Stimulated activated CD4-positive, alpha-beta T cell treated with anti-CD3 and anti-CD28 coated beads, Interleukin-1b, Interleukin-23, amount 100 ng/mL, for 4 hours (primary cell): ENCODE data around the gene SMU1.
"Not testable (repeated sequence)": the region's sequence is repeated elsewhere in the genome, so short reads cannot be mapped to it uniquely, and the experiment has no call there.

Experiments used
- DNase-seq, 2 donors: peaks; one replicate each; pipeline ENCODE4 v3.0.0-alpha.2; 2020; ENCODE audit warnings: low read depth in 2 of 2

Gene SMU1

GRCh38 chr9:33013962-33014664 lies 62.4 kb downstream of the SMU1 start:
- DNase-seq, result no peak

DNA sequence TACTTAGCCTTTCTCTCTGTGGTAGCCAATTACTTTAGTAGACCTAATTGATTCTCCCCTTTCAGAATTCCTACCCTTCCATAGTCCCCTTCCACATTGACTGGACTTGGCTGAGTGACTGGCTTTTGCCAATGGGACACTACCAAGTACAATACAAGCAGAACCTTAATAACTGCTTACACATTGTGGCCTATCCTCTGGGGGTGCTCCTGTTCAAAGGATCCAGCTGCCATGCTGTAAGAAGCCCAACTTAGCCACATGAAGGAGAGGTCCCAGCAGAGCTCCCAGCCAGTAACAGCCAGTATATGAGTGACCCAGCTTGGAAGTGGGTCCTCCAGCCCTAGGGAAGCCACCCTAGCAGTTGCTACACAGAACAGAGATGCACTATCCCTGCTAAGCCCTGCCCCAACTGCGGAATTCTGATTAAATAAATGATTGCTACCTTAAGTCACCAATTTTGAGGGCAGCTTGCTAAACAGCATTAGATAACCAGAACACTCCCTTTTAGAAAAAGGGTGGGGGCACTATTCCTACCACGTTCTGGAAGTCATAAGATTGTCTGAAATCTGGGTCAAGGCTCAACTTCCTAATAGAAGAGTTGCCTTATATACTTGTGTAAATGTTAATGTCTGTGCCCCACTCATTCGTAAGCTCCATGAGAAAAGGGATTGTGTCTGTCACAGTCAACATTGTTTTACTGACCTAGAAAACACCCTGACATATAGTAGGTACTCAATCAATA lies 64.0 kb downstream of the SMU1 start:
- no peak for DNase-seq

- no peak for DNase-seq
These were observed 64.6 kb downstream of the SMU1 start for GRCh38 chr9:33011831-33012230.

DNA sequence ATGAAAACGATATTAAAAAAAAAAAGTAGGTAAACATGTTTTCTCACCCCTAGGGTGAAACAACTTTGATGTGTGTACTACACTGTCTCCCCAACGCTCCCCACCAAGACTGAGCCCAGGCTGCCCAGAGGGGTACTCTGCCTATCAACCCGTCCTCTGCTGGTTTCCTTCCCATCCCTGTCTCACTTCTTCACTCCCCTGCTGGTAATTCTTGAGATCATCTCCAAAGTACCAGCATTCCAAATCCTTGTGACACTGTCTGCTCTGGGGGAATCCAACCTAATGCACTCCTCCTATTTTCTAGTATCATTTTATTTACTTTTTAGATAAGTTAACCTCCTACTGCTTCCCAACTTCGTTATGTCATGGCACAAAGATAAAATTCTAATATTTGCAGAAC lies 68.7 kb downstream of the SMU1 start:
- no peak for DNase-seq

- DNase-seq, result not testable (repeated sequence)
These were observed 71.1 kb downstream of the SMU1 start for GRCh38 chr9:33005335-33005734.

DNA sequence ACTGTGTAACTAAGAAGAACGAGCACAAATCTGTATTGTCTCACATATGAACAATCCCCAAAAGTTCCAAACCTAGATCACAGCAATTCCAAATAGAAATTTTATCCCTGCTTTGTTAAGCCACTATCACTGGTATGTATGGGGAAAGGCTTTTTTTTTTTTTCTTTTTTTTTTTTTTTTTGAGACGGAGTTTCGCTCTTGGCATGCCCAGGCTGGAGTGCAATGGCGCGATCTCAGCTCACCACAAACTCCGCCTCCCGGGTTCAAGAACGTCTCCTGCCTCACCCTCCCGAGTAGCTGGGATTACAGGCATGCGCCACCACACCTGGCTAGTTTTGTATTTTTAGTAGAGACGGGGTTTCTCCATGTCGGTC lies 75.8 kb downstream of the SMU1 start:
- peak in 1 of 2 donors; percentile 1 for DNase-seq

GRCh38 chr9:32992595-32993238 lies 83.8 kb downstream of the SMU1 start:
- DNase-seq, result no peak

DNA sequence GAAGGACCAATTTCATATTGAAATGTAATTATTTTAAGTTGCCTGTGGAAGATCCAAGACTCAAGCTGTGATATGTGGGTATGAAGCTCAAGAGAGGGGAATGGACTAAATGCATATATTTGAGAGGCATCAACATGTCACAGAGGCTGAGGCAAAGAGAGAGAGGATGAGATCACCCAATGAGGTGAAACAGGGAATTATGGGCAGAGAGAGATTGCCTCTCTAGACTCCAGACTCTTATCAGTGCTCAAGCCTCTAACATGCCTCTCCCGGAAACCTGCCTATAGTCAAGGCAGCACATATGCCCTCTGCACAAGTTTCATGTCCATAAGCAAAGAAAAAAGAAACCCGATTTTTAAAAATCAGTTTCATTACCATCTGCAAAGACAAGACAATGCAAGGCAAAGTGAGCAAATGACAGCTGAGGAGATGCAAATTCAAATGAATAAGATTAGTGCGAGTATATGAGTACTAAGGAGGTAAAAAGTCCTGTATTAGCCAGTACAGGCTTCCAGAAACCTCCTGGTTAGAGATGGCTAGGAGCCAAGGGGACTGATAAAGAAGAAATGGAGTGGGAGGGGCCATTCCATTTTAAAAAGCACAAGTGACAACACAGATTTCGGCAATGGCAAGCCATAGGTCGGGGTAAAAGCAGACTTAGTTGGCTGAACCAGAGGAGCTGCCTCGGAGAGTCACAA lies 84.4 kb downstream of the SMU1 start:
- no peak for DNase-seq
